Pancreas (tissue), 10 donors: Measurements from ENCODE around the gene PLN. TPM values are rescaled to one million over a fixed set of nuclear protein-coding genes. Genes with fewer than 3 reads are reported as not detected.
A peak's percentile ranks its signal among the peaks of the same experiment; 100 is the strongest.

Experiments used
- ATAC-seq, 4 donors: fragments of 200-7000 bp; cut with Tn5 transposase; one replicate each; pipeline versions ENCODE4 v1.8.0 to v1.9.1; 2020; ENCODE audit warnings: mild to moderate bottlenecking in 4 of 4, moderate library complexity in 4 of 4
- DNase-seq, 6 donors: peaks; one replicate each; pipeline ENCODE4 v3.0.0-alpha.2; 2020
- FAIRE-seq: peaks from 2 replicates; lab custom pipeline; 2012; peaks lifted over from hg19 to GRCh38; lab: Jason Lieb, UNC
- H3K27ac ChIP-seq, 4 donors: fragments of 200-600 bp; sonication (generic); 1 replicate in 3 of 4; 2 replicates in 1 of 4; pipeline versions ENCODE4 v1.5.0 to v1.8.0; 2020
- H3K27me3 ChIP-seq, 4 donors: fragments of 200-600 bp; one replicate each; pipeline ENCODE4 v1.8.0; 2021
- H3K36me3 ChIP-seq, 3 donors: fragments of 200-600 bp; sonication (generic) in 1 of 3; one replicate each; pipeline versions ENCODE4 v1.5.0 to v1.8.0; 2020 to 2021
- H3K4me1 ChIP-seq, 3 donors: fragments of 200-600 bp; one replicate each; pipeline ENCODE4 v1.8.0; 2021
- H3K4me3 ChIP-seq, 4 donors: fragments of 200-600 bp; sonication (generic) in 2 of 4; one replicate each; pipeline versions ENCODE4 v1.5.0 to v1.8.0; 2020 to 2021
- H3K9me3 ChIP-seq, 4 donors: fragments of 200-600 bp; one replicate each; pipeline ENCODE4 v1.8.0; 2021
- WGBS, 2 donors: extraction: QIAGEN DNeasy Blood & Tissue Kit; methylation state at CpG; one replicate each; pipeline ENCODE4 v1.1.7; 2013; 5-methylcytosine and 5-hydroxymethylcytosine counted together
- intact Hi-C, 3 donors: fragments of 100-400 bp; cut with DNase I; formaldehyde crosslinking; loops; one replicate each; pipeline versions ENCODE4 v1.11.1 to v1.14.2; 2022
- polyA plus RNA-seq, 2 donors: library from polyadenylated mRNA; stranded (reverse); fragments of 200-250 nt; gene quantifications; one replicate each; pipeline ENCODE4 v1.2.3, GENCODE V29; 2013
- total RNA-seq, 6 donors: library from RNA; stranded (reverse); fragmentation: NEBNext Ultra II Directional in 4 of 6; extraction: Animal tissue kit (Norgen Biotek cat#: 25700) in 4 of 6; gene quantifications; one replicate each; pipeline versions ENCODE4 v1.2.1 to v1.2.4, GENCODE V29; 2021 to 2023
- TF ChIP-seq, protein P1 (sequence below), 4 donors: fragments of 200-600 bp; sonication (generic) in 3 of 4; IDR thresholded peaks; one replicate each; pipeline versions ENCODE4 v1.5.0 to v1.8.0; 2021; ENCODE audit warnings: antibody characterized with exemption in 4 of 4
- donor health status: healthy with polysubstance abuse.
- donor health status: DM: no; HTN: no; CAD: no; lungs with moderate emphysema.
- donor health status: DM: no; HTN: no; CAD: no.
- donor health status: control.
- donor health status: control.
- donor health status: Bipolar disorder and iron deficiency.
- donor health status: DM: yes; HTN: yes; CAD: no.
- donor health status: DM: no; HTN: no; CAD: no.
- donor health status: DM: no; HTN: no; CAD: no.
- donor health status: DM: yes; HTN: yes; CAD: no.

Gene PLN
- total and polyA plus RNA-seq, 8 donors = 0.09 to 2.8 (median 0.79) TPM

DNA sequence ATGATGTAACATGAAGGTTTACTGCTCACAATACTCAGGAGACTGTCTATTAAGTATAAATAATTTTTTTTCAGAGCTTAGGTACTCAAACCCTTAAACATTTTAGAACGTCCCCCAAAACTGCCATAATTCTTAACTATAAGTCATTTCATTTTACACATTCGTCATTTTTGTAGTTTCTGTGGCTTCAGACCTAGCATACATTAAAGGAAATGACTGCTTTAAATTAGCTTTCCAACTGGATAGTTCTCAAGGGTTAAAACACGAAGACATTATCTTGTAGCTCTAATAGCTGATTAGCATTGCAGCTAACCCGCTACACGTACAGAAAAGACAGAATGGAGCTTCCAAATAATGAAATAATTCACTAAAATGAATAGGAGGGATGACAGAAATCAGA is 24.9 kb upstream of the PLN start:
- H3K27ac ChIP-seq = no peak overlapping the region
- no peak for ATAC-seq
- 85 to 88% methylated on average over 5 of the region's 5 CpGs for WGBS, 2 donors
- FAIRE-seq = no peak
- TF ChIP-seq, protein P1, sequence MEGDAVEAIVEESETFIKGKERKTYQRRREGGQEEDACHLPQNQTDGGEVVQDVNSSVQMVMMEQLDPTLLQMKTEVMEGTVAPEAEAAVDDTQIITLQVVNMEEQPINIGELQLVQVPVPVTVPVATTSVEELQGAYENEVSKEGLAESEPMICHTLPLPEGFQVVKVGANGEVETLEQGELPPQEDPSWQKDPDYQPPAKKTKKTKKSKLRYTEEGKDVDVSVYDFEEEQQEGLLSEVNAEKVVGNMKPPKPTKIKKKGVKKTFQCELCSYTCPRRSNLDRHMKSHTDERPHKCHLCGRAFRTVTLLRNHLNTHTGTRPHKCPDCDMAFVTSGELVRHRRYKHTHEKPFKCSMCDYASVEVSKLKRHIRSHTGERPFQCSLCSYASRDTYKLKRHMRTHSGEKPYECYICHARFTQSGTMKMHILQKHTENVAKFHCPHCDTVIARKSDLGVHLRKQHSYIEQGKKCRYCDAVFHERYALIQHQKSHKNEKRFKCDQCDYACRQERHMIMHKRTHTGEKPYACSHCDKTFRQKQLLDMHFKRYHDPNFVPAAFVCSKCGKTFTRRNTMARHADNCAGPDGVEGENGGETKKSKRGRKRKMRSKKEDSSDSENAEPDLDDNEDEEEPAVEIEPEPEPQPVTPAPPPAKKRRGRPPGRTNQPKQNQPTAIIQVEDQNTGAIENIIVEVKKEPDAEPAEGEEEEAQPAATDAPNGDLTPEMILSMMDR (IDR thresholded peaks at IDR 0.05) = no peak
- no peaks in the 10 kb centered on the region for H3K27me3 ChIP-seq
- no peak overlapping the region for H3K4me3 ChIP-seq
- peaks cover 2 to 9% (median 3%) of the 10 kb centered on the region in 3 donors for H3K4me1 ChIP-seq
- H3K9me3 ChIP-seq = no peaks in the 10 kb centered on the region
- no peaks in the 10 kb centered on the region for H3K36me3 ChIP-seq
- no peak for DNase-seq
- intact Hi-C loops = no loop called here

GRCh38 chr6:118524686-118525085 is 23.4 kb upstream of the PLN start:
- 73 to 75% methylated on average over 2 of the region's 2 CpGs for WGBS, 2 donors
- FAIRE-seq (no peak), DNase-seq (no peak), ATAC-seq (no peak)
- no peak overlapping the region for H3K4me3 ChIP-seq
- peaks cover 4 to 9% (median 9%) of the 10 kb centered on the region in 3 donors for H3K4me1 ChIP-seq
- H3K27ac ChIP-seq = no peak overlapping the region
- H3K36me3 ChIP-seq = no peaks in the 10 kb centered on the region
- TF ChIP-seq, protein P1 (IDR thresholded peaks at IDR 0.05) = no peak
- intact Hi-C loops = no loop called here
- H3K9me3 ChIP-seq = no peaks in the 10 kb centered on the region
- no peaks in the 10 kb centered on the region for H3K27me3 ChIP-seq

- H3K4me3 ChIP-seq = no peak overlapping the region
- intact Hi-C loops = no loop called here
- no peaks in the 10 kb centered on the region for H3K9me3 ChIP-seq
- FAIRE-seq = no peak
- no peaks in the 10 kb centered on the region for H3K27me3 ChIP-seq
- H3K27ac ChIP-seq = no peak overlapping the region
- ATAC-seq = no peak
- no peaks in the 10 kb centered on the region for H3K36me3 ChIP-seq
- 91 to 92% methylated on average over 4 of the region's 4 CpGs for WGBS, 2 donors
- TF ChIP-seq, protein P1 (IDR thresholded peaks at IDR 0.05) = no peak
- no peak for DNase-seq
- peaks cover 4 to 9% (median 9%) of the 10 kb centered on the region in 3 donors for H3K4me1 ChIP-seq
These were observed 21.9 kb upstream of the PLN start for GRCh38 chr6:118525913-118526780.

DNA sequence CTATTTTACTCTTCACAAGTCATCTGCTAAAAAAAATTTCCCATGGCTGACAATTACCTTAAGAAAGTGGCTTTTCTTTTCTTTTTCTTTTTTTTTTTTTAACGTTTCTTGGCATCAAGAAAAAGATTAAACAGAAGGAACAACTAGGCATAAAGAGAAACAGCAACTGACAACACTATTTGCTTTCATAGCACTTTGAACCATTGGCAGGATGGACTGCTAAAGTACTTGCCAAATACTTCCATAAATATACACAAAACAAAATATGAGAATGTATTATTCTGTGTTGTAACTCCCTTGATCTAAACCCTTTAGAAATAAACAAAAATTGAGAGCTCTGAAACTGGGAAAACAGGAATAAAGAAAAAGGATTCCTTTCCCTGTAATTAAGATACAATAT is 20.0 kb upstream of the PLN start:
- Histone ChIP-seq H3K9me3 (no peaks in the 10 kb centered on the region), H3K27me3 (no peaks in the 10 kb centered on the region), H3K36me3 (no peaks in the 10 kb centered on the region), H3K4me3 (no peak overlapping the region), H3K27ac (no peak overlapping the region), H3K4me1 (peaks cover 4 to 9% (median 9%) of the 10 kb centered on the region in 3 donors)
- FAIRE-seq (peak; percentile 23), ATAC-seq (peak in 1 of 4 donors; percentile 56), DNase-seq (no peak)
- intact Hi-C loops = no loop called here
- TF ChIP-seq, protein P1 (IDR thresholded peaks at IDR 0.05) = no peak
- 10 to 18% methylated on average over 1 of the region's 1 CpG for WGBS, 2 donors

GRCh38 chr6:118529756-118530155 is 18.3 kb upstream of the PLN start:
- peaks cover 4 to 9% (median 9%) of the 10 kb centered on the region in 3 donors for H3K4me1 ChIP-seq
- 61 to 67% methylated on average over 2 of the region's 2 CpGs for WGBS, 2 donors
- ATAC-seq (no peak), DNase-seq (no peak), FAIRE-seq (no peak)
- H3K27me3 ChIP-seq = no peaks in the 10 kb centered on the region
- intact Hi-C loops = no loop called here
- no peak overlapping the region for H3K27ac ChIP-seq
- H3K9me3 ChIP-seq = no peaks in the 10 kb centered on the region
- H3K4me3 ChIP-seq = no peak overlapping the region
- H3K36me3 ChIP-seq = no peaks in the 10 kb centered on the region
- TF ChIP-seq, protein P1 (IDR thresholded peaks at IDR 0.05) = no peak
